Activated T-cell treated with anti-CD3 and anti-CD28 coated beads, Interleukin-2, amount 50 U/mL, for 1 hour (primary cell): ENCODE results near the gene ARNT2.
"Not testable (repeated sequence)": the region's sequence is repeated elsewhere in the genome, so short reads cannot be mapped to it uniquely, and the experiment has no call there.

ENCODE experiments used
- DNase-seq: peaks from one replicate; pipeline ENCODE4 v3.0.0-alpha.2; 2020

The ARNT2 gene

DNA sequence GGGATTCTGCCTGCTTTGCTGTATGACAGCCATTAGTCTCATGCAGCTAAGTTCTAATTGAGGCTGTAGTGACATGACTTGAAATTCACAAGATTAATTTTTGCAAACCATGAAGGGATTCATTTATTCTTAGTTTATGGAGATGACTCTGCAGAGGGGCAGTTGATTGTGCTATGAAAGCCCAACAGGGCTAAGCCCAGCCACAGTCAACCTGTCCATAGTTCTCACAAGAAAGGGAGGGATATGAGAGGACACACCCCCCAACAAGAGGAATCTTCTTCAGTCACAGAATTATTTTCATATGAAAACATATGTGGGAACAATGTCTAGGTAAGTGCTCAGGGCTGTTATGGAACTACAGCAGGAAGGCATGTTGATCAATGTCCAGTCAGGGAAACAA, 229.0 kb downstream of the ARNT2 start:
- no peak for DNase-seq

DNA sequence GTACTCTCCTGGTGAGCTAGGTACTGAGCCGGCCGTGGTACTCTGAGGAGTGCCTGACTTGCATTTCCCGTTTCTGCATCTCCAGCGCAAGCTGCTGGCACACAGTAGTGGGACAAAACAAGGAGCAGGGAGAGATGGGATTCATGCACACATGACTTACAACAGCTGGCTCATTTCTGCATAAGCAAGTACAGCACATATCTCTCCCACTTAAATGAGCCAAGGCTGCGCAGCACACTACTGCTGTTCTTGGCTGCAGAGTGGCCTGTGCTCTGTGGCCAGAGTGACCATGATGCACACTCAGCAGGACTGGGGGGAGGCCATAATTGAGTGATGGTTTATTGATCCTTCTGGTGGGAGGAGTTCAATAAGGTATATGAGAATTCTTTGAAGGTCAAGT, 231.8 kb downstream of the ARNT2 start:
- DNase-seq: no peak

- no peak for DNase-seq
Observed at GRCh38 chr15:80636675-80637074, 232.5 kb downstream of the ARNT2 start.

DNA sequence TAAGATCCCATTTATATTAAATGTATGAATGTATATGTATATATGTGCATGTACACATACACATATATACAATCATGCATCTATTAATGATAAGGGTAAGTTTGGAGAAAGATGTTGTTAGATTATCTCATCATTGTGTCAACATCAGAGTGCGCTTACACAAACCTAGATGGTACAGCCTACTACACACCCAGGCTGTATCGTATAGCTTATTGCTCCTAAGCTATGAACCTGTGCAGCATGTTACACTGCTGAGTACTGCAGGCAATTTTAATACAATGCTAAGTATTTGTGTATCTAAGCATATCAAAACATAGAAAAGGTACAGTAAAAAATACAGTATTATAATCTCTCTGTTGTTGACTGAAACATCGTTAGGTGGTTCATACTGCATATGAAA, 233.6 kb downstream of the ARNT2 start:
- no peak for DNase-seq

GRCh38 chr15:80638553-80639167, 234.5 kb downstream of the ARNT2 start:
- DNase-seq: no peak

DNA sequence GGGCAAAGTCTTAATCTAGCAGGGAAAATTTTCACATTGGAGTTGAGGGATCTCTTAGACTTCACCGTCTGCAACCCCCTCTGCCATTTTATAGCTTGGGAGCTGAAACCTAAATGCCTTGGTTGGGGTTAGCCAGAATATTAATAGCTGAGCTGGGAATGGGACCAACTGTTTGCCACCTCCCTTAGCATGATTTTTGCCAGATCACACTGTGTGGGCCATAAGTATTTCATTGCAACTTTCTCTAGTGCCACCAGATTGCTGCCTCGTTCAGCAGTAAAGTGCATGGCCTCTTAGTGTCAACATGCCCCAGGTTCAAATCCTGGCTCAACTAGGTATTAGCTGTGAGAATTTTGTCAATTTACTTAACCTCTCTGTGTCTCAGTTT, 235.0 kb downstream of the ARNT2 start:
- no peak for DNase-seq

- no peak for DNase-seq
Observed at GRCh38 chr15:80640531-80641121, 236.4 kb downstream of the ARNT2 start.

GRCh38 chr15:80641384-80641783, 237.2 kb downstream of the ARNT2 start:
- DNase-seq: no peak

GRCh38 chr15:80643431-80643951, 239.3 kb downstream of the ARNT2 start:
- no peak for DNase-seq

DNA sequence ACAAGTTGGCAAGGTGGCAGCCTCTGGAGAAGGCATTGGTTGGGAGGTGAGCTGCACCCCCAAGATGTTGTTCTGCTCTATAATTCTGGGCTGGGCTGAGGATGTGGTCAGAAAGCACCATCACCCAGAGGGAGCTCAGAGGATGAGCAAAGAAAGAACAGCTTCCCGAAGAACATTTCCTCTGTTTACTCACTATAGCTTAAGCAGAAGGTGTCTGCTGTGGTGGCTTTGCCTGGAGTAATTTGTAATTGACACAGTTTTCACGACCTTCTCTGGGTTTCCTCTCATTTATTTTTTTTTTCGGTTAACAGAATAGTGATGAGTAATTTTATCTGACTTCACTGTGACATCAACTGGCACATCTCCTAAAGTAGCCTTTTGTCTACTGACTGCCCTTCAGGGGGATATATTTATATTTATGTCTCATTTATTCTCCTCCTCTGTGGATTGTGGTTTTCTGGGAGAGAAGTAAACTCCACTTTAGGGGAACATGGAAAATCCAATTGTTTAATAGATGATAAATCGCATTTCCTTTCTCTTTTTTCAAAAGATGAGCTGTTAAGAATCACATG, 241.4 kb downstream of the ARNT2 start:
- DNase-seq: no peak

GRCh38 chr15:80647424-80647823, 243.2 kb downstream of the ARNT2 start:
- DNase-seq: not testable (repeated sequence)
